Neural cell (in vitro differentiated cells): ENCODE data around the gene KCNJ10. TPM values are rescaled to one million over a fixed set of nuclear protein-coding genes. Genes with fewer than 3 reads are reported as not detected.

ENCODE experiments used
- H2AFZ ChIP-seq: fragments of 200-600, 300-800 bp; sonication (generic), shearing (Covaris generic); 2 replicates; pipeline ENCODE4 v1.6.0; 2014; ENCODE audit warnings: low read depth, mild to moderate bottlenecking, antibody characterized with exemption, low read length, moderate library complexity
- H3F3A ChIP-seq: fragments of 200-600 bp; shearing (Covaris generic); 2 replicates; pipeline ENCODE4 v1.6.1; 2016; ENCODE audit warnings: mild to moderate bottlenecking, moderate library complexity, mixed read lengths, antibody characterized with exemption, low read length; ENCODE audit not compliant: insufficient read depth, poor library complexity, severe bottlenecking
- H3K27ac ChIP-seq: fragments of 200-600, 300-800 bp; sonication (generic), shearing (Covaris generic); 2 replicates; pipeline ENCODE4 v1.5.1; 2014; ENCODE audit warnings: mild to moderate bottlenecking, low read length, moderate library complexity
- H3K27me3 ChIP-seq: fragments of 300-800, 200-600 bp; sonication (generic), shearing (Covaris generic); 2 replicates; pipeline ENCODE4 v1.6.0; 2014; ENCODE audit warnings: mild to moderate bottlenecking, low read depth, low read length, moderate library complexity; ENCODE audit not compliant: insufficient read depth
- H3K36me3 ChIP-seq: fragments of 300-800, 200-600 bp; sonication (generic), shearing (Covaris generic); 2 replicates; pipeline ENCODE4 v1.5.1; 2014; ENCODE audit warnings: mild to moderate bottlenecking, antibody characterized with exemption, low read length, moderate library complexity; ENCODE audit not compliant: insufficient read depth
- H3K4me2 ChIP-seq: fragments of 300-800, 200-600 bp; sonication (generic), shearing (Covaris generic); 2 replicates; pipeline ENCODE4 v1.6.0; 2014; ENCODE audit warnings: mild to moderate bottlenecking, low read length
- H3K4me3 ChIP-seq: fragments of 300-800, 200-600 bp; sonication (generic), shearing (Covaris generic); 2 replicates; pipeline ENCODE4 v1.5.1; 2014; ENCODE audit warnings: mild to moderate bottlenecking, low read length, moderate library complexity
- H3K79me2 ChIP-seq: fragments of 200-600 bp; shearing (Covaris generic); replicated peaks from 2 replicates; pipeline ENCODE4 v1.6.0; 2014; ENCODE audit warnings: mild to moderate bottlenecking, low read length, moderate library complexity; ENCODE audit not compliant: insufficient read depth
- H3K9ac ChIP-seq: fragments of 300-800, 200-600 bp; sonication (generic), shearing (Covaris generic); 2 replicates; pipeline ENCODE4 v1.6.1; 2016; ENCODE audit warnings: mild to moderate bottlenecking, low read length, mixed read lengths
- H3K9me2 ChIP-seq: fragments of 200-600 bp; shearing (Covaris generic); 2 replicates; pipeline ENCODE4 v1.6.1; 2016; ENCODE audit warnings: mild to moderate bottlenecking, low read length, mixed read lengths; ENCODE audit not compliant: insufficient read depth
- H3K9me3 ChIP-seq: fragments of 200-600, 300-800 bp; sonication (generic), shearing (Covaris generic); 2 replicates; pipeline ENCODE4 v1.6.1; 2016; ENCODE audit warnings: mild to moderate bottlenecking, mixed run types, low read length, moderate library complexity, mixed read lengths
- H4K20me1 ChIP-seq: fragments of 200-600 bp; shearing (Covaris generic); 2 replicates; pipeline ENCODE4 v1.6.1; 2016; ENCODE audit warnings: mild to moderate bottlenecking, mixed run types; ENCODE audit not compliant: insufficient read depth
- CTCF ChIP-seq: fragments of 450-650 bp; IDR thresholded peaks from 2 replicates; pipeline ENCODE4 v1.5.1; 2014; ENCODE audit warnings: antibody characterized with exemption, mild to moderate bottlenecking, moderate library complexity; ENCODE audit not compliant: poor library complexity, severe bottlenecking
- EP300 ChIP-seq: fragments of 450-650 bp; conservative IDR thresholded peaks from 2 replicates; pipeline ENCODE4 v1.6.1; 2014; ENCODE audit warnings: antibody characterized with exemption, mild to moderate bottlenecking, moderate library complexity; ENCODE audit not compliant: poor library complexity, severe bottlenecking
- EZH2 ChIP-seq: fragments of 200-600, 300-800 bp; shearing (Covaris generic), sonication (generic); IDR thresholded peaks from 2 replicates; pipeline ENCODE4 v1.6.1; 2014; ENCODE audit warnings: antibody characterized with exemption, low read length, borderline replicate concordance, mild to moderate bottlenecking; ENCODE audit not compliant: insufficient read depth, poor library complexity, severe bottlenecking
- MXI1 ChIP-seq: fragments of 450-650 bp; conservative IDR thresholded peaks from 2 replicates; pipeline ENCODE4 v1.6.1; 2014; ENCODE audit warnings: antibody characterized with exemption, mild to moderate bottlenecking; ENCODE audit not compliant: poor library complexity, severe bottlenecking
- POLR2AphosphoS5 ChIP-seq: IDR thresholded peaks from 2 replicates; pipeline ENCODE4 v1.6.1; 2012
- RAD21 ChIP-seq: fragments of 450-650 bp; conservative IDR thresholded peaks from 2 replicates; pipeline ENCODE4 v1.6.1; 2014; ENCODE audit warnings: antibody characterized with exemption, mild to moderate bottlenecking, moderate library complexity
- SMC3 ChIP-seq: fragments of 450-650 bp; conservative IDR thresholded peaks from 2 replicates; pipeline ENCODE4 v1.6.1; 2014; ENCODE audit warnings: antibody characterized with exemption, mild to moderate bottlenecking, moderate library complexity; ENCODE audit not compliant: poor library complexity
- TAF1 ChIP-seq: IDR thresholded peaks from 2 replicates; pipeline ENCODE4 v1.6.1; 2012; ENCODE audit warnings: low read depth
- polyA plus RNA-seq: library from polyadenylated mRNA; depleted of rRNA; stranded (reverse); fragments of >200 nt; gene quantifications from 2 replicates; pipeline ENCODE4 v1.2.3, GENCODE V29; 2014
- TF ChIP-seq, protein P1 (sequence below): IDR thresholded peaks from 2 replicates; pipeline ENCODE4 v1.6.1; 2012; ENCODE audit warnings: borderline replicate concordance

The KCNJ10 gene
- polyA plus RNA-seq, 1 donor from 2014 or later: not detected

GRCh38 chr1:160043543-160043942 is 26.4 kb downstream of the KCNJ10 start:
- Histone ChIP-seq H3F3A (no peaks in the 10 kb centered on the region), H3K9me3 (no peaks in the 10 kb centered on the region), H3K4me3 (no peak overlapping the region), H3K27me3 (no peaks in the 10 kb centered on the region), H3K4me2 (no peak overlapping the region), H3K27ac (no peak overlapping the region), H3K36me3 (no peaks in the 10 kb centered on the region), H3K9ac (no peak overlapping the region), H3K79me2 (no peaks in the 10 kb centered on the region), H3K9me2 (no peaks in the 10 kb centered on the region), H2AFZ (no peak overlapping the region), H4K20me1 (no peaks in the 10 kb centered on the region)
- TF ChIP-seq EZH2 (no peak), POLR2AphosphoS5 (no peak), EP300 (no peak), TAF1 (no peak)

DNA sequence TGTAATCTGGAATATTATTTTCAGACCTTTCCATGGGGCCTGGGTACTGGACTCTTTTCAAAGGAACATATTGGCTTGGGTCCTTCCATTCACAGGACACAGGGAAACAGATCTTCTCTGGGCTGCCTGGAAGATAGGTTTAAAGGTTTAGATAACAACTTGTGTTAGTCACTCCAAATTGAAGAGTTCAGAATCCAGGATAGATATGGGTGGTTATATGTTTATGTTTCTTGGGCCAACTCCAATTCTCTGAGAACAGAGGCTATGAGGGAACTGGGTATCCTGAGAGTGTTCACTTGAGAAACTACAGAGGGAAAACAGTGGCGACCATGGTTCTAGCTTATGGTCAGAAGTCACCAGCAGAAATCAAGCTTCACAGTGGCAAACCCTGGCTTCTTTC is 29.5 kb downstream of the KCNJ10 start:
- Histone ChIP-seq H3K4me2 (no peak overlapping the region), H3F3A (no peaks in the 10 kb centered on the region), H3K27me3 (no peaks in the 10 kb centered on the region), H4K20me1 (no peaks in the 10 kb centered on the region), H2AFZ (no peak overlapping the region), H3K4me3 (no peak overlapping the region), H3K9me2 (no peaks in the 10 kb centered on the region), H3K9ac (no peak overlapping the region), H3K9me3 (no peaks in the 10 kb centered on the region), H3K36me3 (no peaks in the 10 kb centered on the region), H3K27ac (no peak overlapping the region), H3K79me2 (no peaks in the 10 kb centered on the region)
- TF ChIP-seq TAF1 (no peak), POLR2AphosphoS5 (no peak), EP300 (no peak), EZH2 (no peak), CTCF (no peak), SMC3 (no peak), RAD21 (no peak), MXI1 (no peak)
- TF ChIP-seq, protein P1, sequence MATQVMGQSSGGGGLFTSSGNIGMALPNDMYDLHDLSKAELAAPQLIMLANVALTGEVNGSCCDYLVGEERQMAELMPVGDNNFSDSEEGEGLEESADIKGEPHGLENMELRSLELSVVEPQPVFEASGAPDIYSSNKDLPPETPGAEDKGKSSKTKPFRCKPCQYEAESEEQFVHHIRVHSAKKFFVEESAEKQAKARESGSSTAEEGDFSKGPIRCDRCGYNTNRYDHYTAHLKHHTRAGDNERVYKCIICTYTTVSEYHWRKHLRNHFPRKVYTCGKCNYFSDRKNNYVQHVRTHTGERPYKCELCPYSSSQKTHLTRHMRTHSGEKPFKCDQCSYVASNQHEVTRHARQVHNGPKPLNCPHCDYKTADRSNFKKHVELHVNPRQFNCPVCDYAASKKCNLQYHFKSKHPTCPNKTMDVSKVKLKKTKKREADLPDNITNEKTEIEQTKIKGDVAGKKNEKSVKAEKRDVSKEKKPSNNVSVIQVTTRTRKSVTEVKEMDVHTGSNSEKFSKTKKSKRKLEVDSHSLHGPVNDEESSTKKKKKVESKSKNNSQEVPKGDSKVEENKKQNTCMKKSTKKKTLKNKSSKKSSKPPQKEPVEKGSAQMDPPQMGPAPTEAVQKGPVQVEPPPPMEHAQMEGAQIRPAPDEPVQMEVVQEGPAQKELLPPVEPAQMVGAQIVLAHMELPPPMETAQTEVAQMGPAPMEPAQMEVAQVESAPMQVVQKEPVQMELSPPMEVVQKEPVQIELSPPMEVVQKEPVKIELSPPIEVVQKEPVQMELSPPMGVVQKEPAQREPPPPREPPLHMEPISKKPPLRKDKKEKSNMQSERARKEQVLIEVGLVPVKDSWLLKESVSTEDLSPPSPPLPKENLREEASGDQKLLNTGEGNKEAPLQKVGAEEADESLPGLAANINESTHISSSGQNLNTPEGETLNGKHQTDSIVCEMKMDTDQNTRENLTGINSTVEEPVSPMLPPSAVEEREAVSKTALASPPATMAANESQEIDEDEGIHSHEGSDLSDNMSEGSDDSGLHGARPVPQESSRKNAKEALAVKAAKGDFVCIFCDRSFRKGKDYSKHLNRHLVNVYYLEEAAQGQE: no peak
